Measurements from ENCODE around the gene FOXN4.

FOXN4 gene

GRCh38 chr12:109305547-109305946 is 3.5 kb downstream of the FOXN4 start:
- no peak for DNase-seq (ENCODE audit: low read depth)

GRCh38 chr12:109304485-109304884 is 4.6 kb downstream of the FOXN4 start:
- no peak for DNase-seq (ENCODE audit: low read depth)

DNA sequence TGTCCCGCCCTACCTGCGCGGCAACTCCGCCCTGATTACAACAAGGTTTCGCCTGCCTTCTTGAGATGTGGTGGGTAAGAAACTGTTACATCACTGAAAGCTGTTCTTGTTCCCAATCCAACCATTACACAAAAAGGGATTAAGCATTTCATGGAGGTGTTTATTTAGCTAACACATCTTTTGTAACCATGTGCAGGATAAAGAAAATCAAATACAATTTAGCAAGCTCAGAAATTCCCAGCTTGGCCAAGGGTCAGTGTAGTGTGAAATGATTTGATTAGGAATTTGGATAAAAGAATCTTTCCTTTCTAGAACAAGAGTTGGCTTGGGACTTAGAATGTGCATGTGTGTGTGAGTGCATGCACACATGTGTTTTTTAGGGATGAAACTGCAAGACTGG is 6.3 kb downstream of the FOXN4 start:
- no peak for DNase-seq (ENCODE audit: low read depth)

- DNase-seq (ENCODE audit: low read depth) = no peak
Measured at GRCh38 chr12:109302358-109302757, 6.7 kb downstream of the FOXN4 start.

DNA sequence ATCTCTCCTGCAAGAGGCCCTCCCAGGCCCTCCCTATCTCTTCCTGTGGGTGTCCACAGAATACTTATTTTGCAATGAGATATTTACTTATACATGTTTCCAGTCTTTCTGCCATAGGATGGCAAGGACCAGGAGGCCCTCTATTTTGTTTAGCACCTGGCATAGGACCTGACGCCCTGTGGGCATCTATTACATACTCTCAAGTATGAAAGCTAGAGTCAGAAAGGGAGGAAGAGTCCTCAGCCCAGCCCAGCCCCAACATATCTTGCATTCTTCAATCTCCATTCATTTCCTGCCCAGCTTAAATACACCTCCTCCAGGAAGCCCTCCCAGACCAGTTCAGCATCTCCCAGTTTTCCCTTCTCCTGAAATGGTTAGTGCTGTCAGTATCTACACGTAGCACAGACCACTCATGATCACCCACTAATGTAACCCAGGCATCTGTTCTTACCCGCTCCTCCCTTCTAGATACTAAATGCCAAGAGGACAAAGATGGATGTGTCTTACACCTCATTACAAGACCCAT is 7.4 kb downstream of the FOXN4 start:
- no peak for DNase-seq (ENCODE audit: low read depth)

GRCh38 chr12:109299849-109300248 is 9.2 kb downstream of the FOXN4 start:
- DNase-seq (ENCODE audit: low read depth) = no peak

GRCh38 chr12:109296431-109296830 is 12.7 kb downstream of the FOXN4 start:
- DNase-seq (ENCODE audit: low read depth) = no peak

DNA sequence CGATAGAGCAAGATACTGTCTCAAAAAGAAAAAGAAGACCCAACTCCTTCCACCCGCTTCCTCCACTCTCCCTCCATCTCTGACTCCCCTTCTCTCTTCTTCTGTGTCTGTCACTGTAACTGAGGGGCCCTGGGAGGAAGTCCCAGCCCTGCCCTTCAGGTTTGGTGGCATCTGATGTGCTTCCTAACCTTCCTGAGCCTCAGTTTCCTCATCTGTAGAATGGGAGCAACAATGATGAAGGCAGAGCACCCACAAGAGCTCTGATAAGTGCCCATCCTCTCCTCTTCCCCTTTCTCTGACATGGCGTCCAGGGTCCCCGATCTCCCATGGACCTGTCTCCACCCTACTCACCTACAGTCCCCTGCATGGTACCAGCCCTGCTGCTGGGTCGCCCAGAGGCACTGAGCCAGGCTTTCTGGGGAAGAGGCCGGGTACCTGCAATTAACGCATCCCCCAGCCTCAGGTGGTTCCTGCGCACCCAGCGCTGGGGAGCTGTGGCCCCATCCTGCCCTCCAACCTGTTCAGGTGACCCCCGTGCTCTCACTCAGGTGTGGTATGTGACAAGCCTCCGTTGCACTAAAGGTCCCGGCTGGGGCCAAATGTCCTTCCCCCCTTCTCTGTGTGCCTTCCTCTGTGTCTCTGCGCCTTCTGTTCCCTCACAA is 13.2 kb downstream of the FOXN4 start:
- no peak for DNase-seq (ENCODE audit: low read depth)

GRCh38 chr12:109294286-109294796 is 14.7 kb downstream of the FOXN4 start:
- DNase-seq (ENCODE audit: low read depth) = no peak

- DNase-seq (ENCODE audit: low read depth) = no peak
Measured at GRCh38 chr12:109293106-109293505, 16.0 kb downstream of the FOXN4 start.

DNA sequence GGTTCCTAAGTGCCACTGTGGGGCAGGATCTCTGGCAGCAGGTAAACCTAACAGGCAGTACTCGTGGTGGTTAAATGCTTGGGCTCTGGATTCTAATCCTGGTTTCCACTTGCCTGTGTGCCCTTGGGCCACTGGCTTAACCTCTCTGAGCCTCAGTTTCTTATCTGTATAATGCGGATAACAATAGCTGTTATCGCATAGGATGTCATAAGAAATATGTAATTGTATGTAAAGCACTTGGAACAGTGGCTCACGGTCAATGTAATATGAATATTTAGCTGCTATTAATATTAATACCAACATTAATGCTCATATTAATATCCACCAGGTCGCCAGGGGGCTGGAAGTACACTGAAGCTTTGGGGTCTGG is 16.8 kb downstream of the FOXN4 start:
- DNase-seq (ENCODE audit: low read depth) = no peak

- no peak for DNase-seq (ENCODE audit: low read depth)
Measured at GRCh38 chr12:109291521-109292341, 17.4 kb downstream of the FOXN4 start.

DNA sequence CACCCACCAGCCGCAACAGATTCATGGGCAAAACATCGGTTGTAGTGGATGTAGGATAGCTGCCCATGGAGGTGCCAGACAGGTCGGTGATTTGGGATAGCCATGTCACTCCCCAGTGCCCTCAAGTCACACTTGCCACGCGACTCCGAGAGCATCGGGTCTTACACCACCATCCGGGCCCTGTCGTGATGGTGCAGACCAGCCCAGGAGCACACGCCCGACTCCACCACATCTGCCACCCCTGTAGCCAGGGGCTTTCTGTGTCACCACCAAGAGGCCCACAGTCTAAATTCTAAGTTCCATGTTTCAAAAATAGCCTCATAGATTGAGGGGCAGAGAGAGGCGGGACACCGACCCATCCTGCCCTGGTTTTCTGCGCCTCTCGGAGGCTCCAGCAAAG is 18.0 kb downstream of the FOXN4 start:
- DNase-seq (ENCODE audit: low read depth) = no peak

GRCh38 chr12:109290061-109290460 is 19.0 kb downstream of the FOXN4 start:
- no peak for DNase-seq (ENCODE audit: low read depth)

DNA sequence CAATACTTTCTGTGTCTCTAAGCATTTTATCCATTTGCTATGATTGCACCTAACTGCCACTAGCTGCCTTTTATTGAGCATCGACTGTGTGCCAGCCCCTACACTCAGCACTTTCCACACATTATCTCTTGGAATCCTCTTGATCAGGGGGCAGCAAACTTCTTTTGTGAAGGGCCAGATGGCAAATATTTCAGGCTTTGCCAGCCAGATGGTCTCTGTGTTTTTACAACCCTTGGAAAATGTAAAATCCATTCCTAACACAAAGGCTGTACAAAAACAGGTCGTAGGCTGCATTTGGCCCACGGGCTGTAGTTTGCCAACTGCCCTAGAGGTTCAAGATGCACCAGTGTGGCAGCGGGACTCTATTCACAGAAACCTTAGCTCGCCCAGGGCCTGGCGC is 19.5 kb downstream of the FOXN4 start:
- DNase-seq (ENCODE audit: low read depth) = no peak

- no peak for DNase-seq (ENCODE audit: low read depth)
Measured at GRCh38 chr12:109289004-109289403, 20.1 kb downstream of the FOXN4 start.

DNA sequence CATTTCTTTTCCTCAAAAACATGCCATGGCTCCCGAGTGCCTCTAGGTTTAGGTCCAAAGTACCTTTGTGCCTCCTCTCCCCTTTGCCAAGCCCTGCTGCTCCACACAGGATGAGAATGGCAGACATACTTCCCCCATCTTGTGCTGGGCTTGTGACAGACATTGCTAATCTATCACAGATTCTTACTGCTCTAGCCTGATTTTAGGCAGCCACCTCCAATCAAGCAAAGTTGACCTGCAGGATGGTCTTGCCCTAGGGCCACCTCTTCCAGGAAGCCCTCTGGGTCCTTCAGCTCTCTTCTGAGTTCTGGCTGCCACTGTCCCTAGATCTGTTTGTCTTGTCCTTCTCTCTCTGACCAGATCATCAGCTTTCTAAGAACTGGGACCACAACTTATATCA is 20.5 kb downstream of the FOXN4 start:
- DNase-seq (ENCODE audit: low read depth) = no peak

DNA sequence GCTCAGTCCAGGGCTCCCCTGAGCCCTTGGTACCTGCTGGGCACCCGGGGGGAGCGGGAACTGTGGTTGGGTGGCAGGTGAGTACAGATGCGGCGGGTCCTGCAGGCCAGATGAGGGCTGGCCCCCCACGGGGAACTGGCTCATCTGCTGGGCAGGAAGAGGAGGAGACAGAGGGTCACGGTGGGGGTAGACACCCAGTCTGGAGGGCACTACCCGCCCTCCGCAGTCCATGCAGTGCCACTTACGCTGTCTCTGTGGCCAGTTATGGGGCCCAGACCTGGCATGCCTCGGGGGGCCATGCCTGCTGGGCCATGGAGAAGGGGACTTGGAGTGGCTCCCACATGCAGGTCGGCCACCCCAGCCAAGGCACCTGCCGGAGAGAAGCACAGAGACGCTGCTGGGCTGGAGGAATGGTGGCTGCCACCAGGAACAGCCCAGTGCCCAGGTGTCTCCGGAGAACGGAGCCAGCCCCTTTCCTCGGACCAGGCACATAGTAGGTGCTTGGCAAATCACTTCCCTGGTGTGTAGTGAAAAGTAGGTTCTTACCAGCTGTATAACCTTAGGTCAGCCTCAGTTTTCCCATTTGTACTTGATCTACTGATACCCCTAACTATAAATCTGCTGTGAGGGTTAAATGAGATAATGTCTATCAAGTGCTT is 21.1 kb downstream of the FOXN4 start:
- no peak for DNase-seq (ENCODE audit: low read depth)

GRCh38 chr12:109287181-109287580 is 21.9 kb downstream of the FOXN4 start:
- no peak for DNase-seq (ENCODE audit: low read depth)

- no peak for DNase-seq (ENCODE audit: low read depth)
Measured at GRCh38 chr12:109286652-109287051, 22.4 kb downstream of the FOXN4 start.

GRCh38 chr12:109286252-109286651 is 22.8 kb downstream of the FOXN4 start:
- no peak for DNase-seq (ENCODE audit: low read depth)

DNA sequence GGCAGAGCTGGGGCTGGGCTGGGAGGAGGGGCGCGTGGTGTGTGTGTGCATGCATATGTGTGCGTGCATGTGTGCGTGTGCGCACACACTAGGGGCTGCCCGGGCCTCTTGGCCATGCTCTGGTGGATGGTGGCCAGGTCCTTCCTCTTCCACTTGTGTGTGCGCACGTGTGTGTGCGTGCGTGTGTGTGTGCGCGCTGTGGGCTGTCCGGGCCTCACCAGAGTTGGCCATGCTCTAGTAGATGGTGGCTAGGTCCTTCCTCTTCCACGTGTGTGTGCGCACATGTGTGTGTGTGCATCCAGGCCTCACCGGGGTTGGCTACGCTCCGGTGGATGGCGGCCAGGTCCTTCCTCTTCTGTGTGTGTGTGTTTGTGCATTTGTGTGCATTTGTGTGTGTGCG is 24.7 kb downstream of the FOXN4 start:
- no peak for DNase-seq (ENCODE audit: low read depth)

- no peak for DNase-seq (ENCODE audit: low read depth)
Measured at GRCh38 chr12:109281452-109281851, 27.6 kb downstream of the FOXN4 start.

Data from fibroblast of the conjunctiva (primary cell).